NCI-H1694 (cell line): Measurements from ENCODE around the gene ADAM12.

Experiments used
- DNase-seq: peaks from one replicate; lab custom pipeline; 2025; lab: John Stamatoyannopoulos, UW

ADAM12 gene

GRCh38 chr10:126081841-126082466, 306.3 kb downstream of the ADAM12 start:
- DNase-seq: no peak

DNA sequence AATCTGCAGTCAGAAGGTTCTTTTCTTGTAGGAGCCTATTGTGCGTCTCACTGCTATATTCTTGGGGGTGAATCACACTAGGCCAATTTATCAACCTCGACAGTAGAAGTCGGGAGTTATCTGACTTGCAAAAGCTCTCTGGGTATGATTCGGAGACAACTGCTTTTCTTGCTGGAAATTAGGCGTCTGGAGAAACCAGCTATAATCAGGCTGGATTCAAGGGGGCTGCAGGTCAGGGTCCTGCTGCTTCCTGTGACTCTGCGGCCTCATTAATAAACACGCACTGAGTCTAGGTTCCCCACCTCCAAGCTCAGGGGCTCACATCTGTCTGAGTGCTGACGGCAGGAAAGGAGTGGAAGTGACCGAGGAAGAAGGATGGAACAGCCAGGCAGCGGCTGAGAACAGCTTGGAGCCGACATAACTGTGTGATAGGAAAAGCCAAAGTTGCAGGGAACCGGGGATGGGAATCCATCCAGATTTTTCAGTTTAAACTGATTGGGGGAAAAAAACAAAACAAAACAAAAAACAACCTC, 307.3 kb downstream of the ADAM12 start:
- no peak for DNase-seq

DNA sequence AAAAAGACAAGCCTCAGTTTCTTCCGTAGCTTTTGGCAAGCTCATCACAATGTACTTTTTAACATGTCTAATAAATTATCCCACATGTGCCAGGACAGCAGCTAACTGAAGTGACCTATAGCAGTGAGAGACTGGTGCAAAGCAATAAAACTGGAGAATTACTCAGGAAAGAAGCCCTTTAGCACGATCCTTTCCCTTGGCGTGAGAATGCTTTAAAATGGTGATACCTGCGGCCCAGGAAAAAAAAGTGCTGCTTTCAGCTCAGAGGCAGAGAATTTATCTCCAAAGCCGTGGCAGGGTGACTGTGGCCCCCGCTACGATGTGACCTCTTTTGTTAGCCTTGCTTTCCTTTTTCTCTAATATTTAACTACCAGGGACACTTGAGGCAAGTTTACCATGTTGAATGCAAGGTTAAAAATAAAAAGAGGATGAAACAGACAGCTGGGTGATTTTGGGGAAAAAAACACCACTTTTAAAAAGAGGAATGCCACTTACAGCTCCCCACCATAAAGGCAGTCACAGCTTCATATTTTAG, 307.9 kb downstream of the ADAM12 start:
- no peak for DNase-seq

- DNase-seq: no peak
Observed at GRCh38 chr10:126075009-126075408, 313.3 kb downstream of the ADAM12 start.

GRCh38 chr10:126074291-126074690, 314.0 kb downstream of the ADAM12 start:
- no peak for DNase-seq

GRCh38 chr10:126073606-126074005, 314.7 kb downstream of the ADAM12 start:
- no peak for DNase-seq

- no peak for DNase-seq
Observed at GRCh38 chr10:126072622-126073021, 315.7 kb downstream of the ADAM12 start.

GRCh38 chr10:126070476-126071215, 317.6 kb downstream of the ADAM12 start:
- no peak for DNase-seq

DNA sequence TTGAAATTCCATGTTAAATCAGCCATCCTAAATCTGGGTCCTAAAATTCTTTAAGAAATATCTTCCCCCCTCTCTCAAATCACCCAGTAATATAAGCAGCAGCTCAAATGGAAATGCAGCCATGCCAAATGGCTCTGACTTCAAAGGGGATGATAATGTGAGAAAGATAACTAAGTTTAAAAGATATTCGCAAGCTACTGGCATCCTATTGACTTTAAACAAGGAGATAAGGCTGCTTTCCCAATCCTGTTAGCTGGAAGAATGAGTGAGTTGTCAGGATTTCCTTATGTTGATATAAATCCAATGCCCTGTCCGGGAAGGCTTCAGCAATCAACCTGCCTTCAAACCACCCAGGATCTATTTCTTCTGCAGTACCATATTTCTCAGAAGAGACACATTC, 320.0 kb downstream of the ADAM12 start:
- no peak for DNase-seq

GRCh38 chr10:126066456-126066855, 321.8 kb downstream of the ADAM12 start:
- no peak for DNase-seq

GRCh38 chr10:126065751-126066377, 322.4 kb downstream of the ADAM12 start:
- DNase-seq: no peak

DNA sequence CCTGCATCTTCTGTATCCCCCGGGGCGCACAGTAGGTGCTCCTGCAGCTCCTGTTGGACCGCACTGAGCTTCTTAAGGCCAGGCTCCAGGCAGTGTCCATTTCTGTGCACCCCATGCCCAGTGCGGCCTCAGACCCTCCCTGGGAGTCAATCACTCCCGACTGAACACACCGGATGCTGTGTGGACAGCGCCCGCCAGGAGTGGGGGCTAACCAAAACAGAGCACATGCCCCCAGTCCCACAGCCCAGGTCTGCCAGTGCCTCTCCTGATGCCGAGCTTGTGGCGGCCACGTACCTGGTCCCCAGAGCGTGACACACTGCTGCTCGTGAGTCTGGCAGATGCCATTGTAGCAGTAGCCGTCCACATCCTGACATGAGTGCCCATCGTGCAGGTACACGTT, 323.8 kb downstream of the ADAM12 start:
- DNase-seq: no peak

DNA sequence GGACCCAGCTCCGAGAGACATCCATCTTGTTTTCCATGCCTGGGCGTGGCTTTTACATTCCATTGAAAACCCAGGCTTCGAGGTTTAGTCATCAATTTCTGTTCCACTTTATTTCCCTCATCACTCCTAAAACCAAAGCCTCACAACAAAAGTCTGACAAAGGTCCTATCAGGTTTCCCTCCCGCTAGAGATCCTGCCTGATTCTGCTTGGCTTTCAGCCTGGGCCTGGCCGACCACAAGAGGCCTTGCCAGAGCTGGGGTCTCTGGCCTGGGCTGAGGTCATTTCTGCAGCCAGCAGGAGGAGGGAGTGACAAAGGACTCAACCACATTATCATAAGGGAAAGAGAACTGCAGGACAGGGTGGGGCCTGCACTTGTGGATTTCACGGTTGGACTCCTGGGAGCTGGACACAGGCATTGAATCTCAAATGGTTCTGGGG, 324.9 kb downstream of the ADAM12 start:
- DNase-seq: no peak

DNA sequence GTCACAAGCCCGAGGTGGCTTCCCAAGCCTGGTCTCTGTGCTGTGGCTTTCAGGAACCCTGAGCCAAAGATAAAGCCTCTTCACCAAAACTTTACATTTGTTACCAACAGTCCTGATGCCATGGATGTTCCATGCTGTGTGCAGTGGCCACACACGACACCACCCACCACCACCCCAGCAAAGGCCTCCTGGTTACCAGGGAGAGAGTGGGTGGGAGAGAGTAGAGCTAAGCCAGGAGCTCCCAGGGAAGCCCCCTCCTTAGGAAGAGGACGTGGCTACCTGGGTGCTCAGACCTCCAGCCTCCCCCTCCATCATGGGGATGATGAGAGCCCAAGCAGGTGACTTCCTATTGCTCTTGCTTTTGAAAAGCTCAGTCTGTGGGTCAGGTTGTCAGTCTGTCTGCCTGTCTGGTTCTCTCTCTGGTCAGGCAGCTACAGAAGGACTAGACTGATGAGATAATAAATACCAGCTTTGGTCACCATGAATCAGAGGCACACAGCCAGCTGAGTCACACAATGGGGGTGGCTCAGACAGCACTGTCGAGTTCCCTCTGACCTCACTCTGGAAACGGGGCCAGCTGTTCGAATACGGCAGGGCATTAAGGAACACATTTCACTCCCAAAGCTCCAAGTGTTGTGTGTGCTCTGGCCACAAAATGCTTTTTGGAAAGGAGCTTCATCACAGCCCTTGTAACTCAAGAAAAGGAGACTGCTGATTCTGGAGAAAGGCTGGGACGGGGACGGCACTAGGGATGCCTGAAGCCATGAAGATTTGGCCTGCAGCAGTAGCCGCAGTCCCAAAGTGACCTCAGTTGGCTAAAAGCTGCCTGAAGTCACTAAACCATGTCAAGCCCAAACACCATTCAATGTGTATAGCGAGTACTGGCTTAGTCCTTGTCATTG, 325.9 kb downstream of the ADAM12 start:
- DNase-seq: no peak

- no peak for DNase-seq
Observed at GRCh38 chr10:126061526-126061925, 326.8 kb downstream of the ADAM12 start.

GRCh38 chr10:126060261-126060931, 327.9 kb downstream of the ADAM12 start:
- DNase-seq: no peak

GRCh38 chr10:126059076-126059826, 329.0 kb downstream of the ADAM12 start:
- no peak for DNase-seq

DNA sequence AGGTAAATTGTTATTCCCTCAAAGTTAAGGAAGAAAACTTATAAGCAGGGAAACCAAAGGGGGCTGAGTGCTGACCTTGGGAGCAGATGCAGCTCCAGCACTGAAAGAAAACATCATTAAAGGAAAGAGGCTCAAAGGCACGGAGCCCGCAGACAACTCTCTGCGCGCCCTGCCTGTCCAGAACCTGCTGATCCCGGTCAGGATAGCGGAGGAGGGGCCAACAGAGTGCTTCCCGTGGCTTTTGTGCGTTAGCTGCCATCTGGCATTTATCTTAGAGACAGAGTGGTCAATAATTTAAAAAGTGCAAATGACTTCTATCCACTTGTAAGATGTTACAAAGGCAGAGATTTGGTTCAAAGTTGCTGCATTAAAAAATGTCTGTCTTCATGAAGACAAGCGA, 329.8 kb downstream of the ADAM12 start:
- DNase-seq: no peak

GRCh38 chr10:126058104-126058503, 330.2 kb downstream of the ADAM12 start:
- no peak for DNase-seq

DNA sequence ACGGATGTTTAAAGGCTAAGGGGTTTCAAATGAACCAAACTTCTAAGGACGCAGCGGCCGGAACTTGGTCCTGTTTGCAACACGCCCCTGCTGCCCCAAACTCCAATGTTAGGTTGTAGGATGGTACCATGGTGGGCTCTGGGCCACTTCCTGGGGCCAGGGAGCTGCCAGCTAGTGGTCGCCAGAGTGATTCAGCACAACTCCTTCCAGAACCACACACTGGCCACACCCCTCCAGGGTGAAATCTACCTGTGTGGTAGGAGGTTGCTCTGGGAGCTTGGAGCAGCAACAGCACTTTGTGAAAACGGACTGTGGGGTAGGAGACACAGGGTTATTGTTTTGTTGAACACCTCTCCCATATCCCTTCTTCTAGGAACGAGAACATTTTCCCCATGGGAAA, 330.8 kb downstream of the ADAM12 start:
- no peak for DNase-seq
